ENCODE data around the gene MAGI2. TPM values are rescaled to one million over a fixed set of nuclear protein-coding genes. Genes with fewer than 3 reads are reported as not detected.

MAGI2 gene
- total RNA-seq, 1 donor from 2014 or later: 10.7 TPM

- no peaks in the 10 kb centered on the region for H3K9me3 Mint-ChIP-seq (ENCODE audit: unreplicated experiment)
- H3K27ac Mint-ChIP-seq (ENCODE audit: unreplicated experiment): no peak overlapping the region
- H3K4me3 Mint-ChIP-seq (ENCODE audit: unreplicated experiment): no peak overlapping the region
- H3K36me3 Mint-ChIP-seq (ENCODE audit: unreplicated experiment): no peaks in the 10 kb centered on the region
- H3K4me1 Mint-ChIP-seq (ENCODE audit: unreplicated experiment): peaks cover 6% of the 10 kb centered on the region
- no peak for TF ChIP-seq CTCF (IDR thresholded peaks at IDR 0.05)
- DNase-seq (ENCODE audit: extremely low spot score, unreplicated experiment): no peak
- H3K27me3 Mint-ChIP-seq (ENCODE audit: unreplicated experiment): peaks cover 4% of the 10 kb centered on the region
Observed at GRCh38 chr7:78083476-78084120, 1369.9 kb downstream of the MAGI2 start.

GRCh38 chr7:78082556-78082955 is 1370.9 kb downstream of the MAGI2 start:
- Mint-ChIP-seq H3K4me3 (ENCODE audit: unreplicated experiment) (no peak overlapping the region), H3K9me3 (ENCODE audit: unreplicated experiment) (no peaks in the 10 kb centered on the region), H3K27ac (ENCODE audit: unreplicated experiment) (no peak overlapping the region)

GRCh38 chr7:78081888-78082287 is 1371.6 kb downstream of the MAGI2 start:
- Mint-ChIP-seq H3K27ac (ENCODE audit: unreplicated experiment) (no peak overlapping the region), H3K36me3 (ENCODE audit: unreplicated experiment) (no peaks in the 10 kb centered on the region), H3K4me1 (ENCODE audit: unreplicated experiment) (peaks cover 6% of the 10 kb centered on the region), H3K4me3 (ENCODE audit: unreplicated experiment) (no peak overlapping the region), H3K9me3 (ENCODE audit: unreplicated experiment) (no peaks in the 10 kb centered on the region), H3K27me3 (ENCODE audit: unreplicated experiment) (peaks cover 4% of the 10 kb centered on the region)
- no peak for TF ChIP-seq CTCF (IDR thresholded peaks at IDR 0.05)
- DNase-seq (ENCODE audit: extremely low spot score, unreplicated experiment): no peak

More at GRCh38 chr7:78082556-78082955, 1370.9 kb downstream of the MAGI2 start:
- no peak for TF ChIP-seq CTCF (IDR thresholded peaks at IDR 0.05)
- Mint-ChIP-seq H3K27me3 (ENCODE audit: unreplicated experiment) (peaks cover 4% of the 10 kb centered on the region), H3K36me3 (ENCODE audit: unreplicated experiment) (no peaks in the 10 kb centered on the region), H3K4me1 (ENCODE audit: unreplicated experiment) (peaks cover 6% of the 10 kb centered on the region)
- no peak for DNase-seq (ENCODE audit: extremely low spot score, unreplicated experiment)

- Mint-ChIP-seq H3K9me3 (ENCODE audit: unreplicated experiment) (no peaks in the 10 kb centered on the region), H3K27ac (ENCODE audit: unreplicated experiment) (no peak overlapping the region), H3K36me3 (ENCODE audit: unreplicated experiment) (no peaks in the 10 kb centered on the region), H3K4me1 (ENCODE audit: unreplicated experiment) (peaks cover 6% of the 10 kb centered on the region), H3K4me3 (ENCODE audit: unreplicated experiment) (no peak overlapping the region), H3K27me3 (ENCODE audit: unreplicated experiment) (peaks cover 4% of the 10 kb centered on the region)
- no peak for TF ChIP-seq CTCF (IDR thresholded peaks at IDR 0.05)
- DNase-seq (ENCODE audit: extremely low spot score, unreplicated experiment): no peak
Observed at GRCh38 chr7:78081344-78081743, 1372.1 kb downstream of the MAGI2 start.

GRCh38 chr7:78080811-78081210 is 1372.7 kb downstream of the MAGI2 start:
- DNase-seq (ENCODE audit: extremely low spot score, unreplicated experiment): no peak
- Mint-ChIP-seq H3K9me3 (ENCODE audit: unreplicated experiment) (no peaks in the 10 kb centered on the region), H3K27ac (ENCODE audit: unreplicated experiment) (no peak overlapping the region), H3K4me3 (ENCODE audit: unreplicated experiment) (no peak overlapping the region), H3K36me3 (ENCODE audit: unreplicated experiment) (no peaks in the 10 kb centered on the region), H3K4me1 (ENCODE audit: unreplicated experiment) (peaks cover 6% of the 10 kb centered on the region), H3K27me3 (ENCODE audit: unreplicated experiment) (peaks cover 4% of the 10 kb centered on the region)
- no peak for TF ChIP-seq CTCF (IDR thresholded peaks at IDR 0.05)

Data from osteocyte (in vitro differentiated cells).